H9 (cell line): ENCODE results near the gene ASIC3. TPM values are rescaled to one million over a fixed set of nuclear protein-coding genes. Genes with fewer than 3 reads are reported as not detected.

Experiments
- DNase-seq: peaks from one replicate; pipeline ENCODE4 v3.0.0-alpha.2; 2017
- H2AFZ ChIP-seq: one replicate; pipeline ENCODE4 v1.6.1; 2013; ENCODE audit warnings: mild to moderate bottlenecking, low read length, control low read depth, moderate library complexity
- H2AK5ac ChIP-seq: 2 replicates; pipeline ENCODE4 v1.6.1; 2013; ENCODE audit warnings: low read length, control low read depth, mixed read lengths; ENCODE audit not compliant: insufficient read length
- H2BK120ac ChIP-seq: one replicate; pipeline ENCODE4 v1.6.1; 2013; ENCODE audit warnings: low read depth, mild to moderate bottlenecking, low read length, control low read depth, inconsistent platforms; ENCODE audit not compliant: poor library complexity, severe bottlenecking
- H2BK12ac ChIP-seq: 2 replicates; pipeline ENCODE4 v1.6.1; 2013; ENCODE audit warnings: low read length, control low read depth, mixed read lengths, low read depth; ENCODE audit not compliant: insufficient read length
- H2BK15ac ChIP-seq: 2 replicates; pipeline ENCODE4 v1.6.1; 2013; ENCODE audit warnings: low read depth, low read length, control low read depth
- H2BK20ac ChIP-seq: one replicate; pipeline ENCODE4 v1.6.1; 2013; ENCODE audit warnings: low read depth, mild to moderate bottlenecking, low read length, control low read depth, inconsistent platforms; ENCODE audit not compliant: poor library complexity, severe bottlenecking
- H2BK5ac ChIP-seq: 2 replicates; pipeline ENCODE4 v1.6.1; 2013; ENCODE audit warnings: low read length, control low read depth, mixed read lengths; ENCODE audit not compliant: insufficient read length
- H3K14ac ChIP-seq: 2 replicates; pipeline ENCODE4 v1.6.1; 2013; ENCODE audit warnings: low read length, control low read depth; ENCODE audit not compliant: insufficient read depth
- H3K18ac ChIP-seq: 2 replicates; pipeline ENCODE4 v1.6.1; 2013; ENCODE audit warnings: low read depth, mild to moderate bottlenecking, mixed read lengths, low read length, control low read depth; ENCODE audit not compliant: insufficient read length
- H3K23ac ChIP-seq: 2 replicates; pipeline ENCODE4 v1.6.1; 2013; ENCODE audit warnings: low read length, control low read depth, mixed read lengths, low read depth; ENCODE audit not compliant: insufficient read length
- H3K23me2 ChIP-seq: 2 replicates; pipeline ENCODE4 v1.6.1; 2013; ENCODE audit warnings: low read depth, mild to moderate bottlenecking, mixed read lengths, low read length, control low read depth; ENCODE audit not compliant: insufficient read length, poor library complexity, severe bottlenecking
- H3K27ac ChIP-seq: 2 replicates; pipeline ENCODE4 v1.5.1; 2013; ENCODE audit warnings: low read length, control low read depth, mixed read lengths, low read depth; ENCODE audit not compliant: insufficient read length
- H3K27me3 ChIP-seq: 2 replicates; pipeline ENCODE4 v1.6.1; 2013; ENCODE audit warnings: low read length, control low read depth, inconsistent platforms; ENCODE audit not compliant: insufficient read depth
- H3K4ac ChIP-seq: 2 replicates; pipeline ENCODE4 v1.6.1; 2013; ENCODE audit warnings: low read depth, mild to moderate bottlenecking, control low read depth, inconsistent platforms, low read length, moderate library complexity
- H3K4me1 ChIP-seq: 2 replicates; pipeline ENCODE4 v1.6.1; 2013; ENCODE audit warnings: low read length, control low read depth, inconsistent platforms; ENCODE audit not compliant: insufficient read depth
- H3K4me2 ChIP-seq: 2 replicates; pipeline ENCODE4 v1.6.1; 2013; ENCODE audit warnings: low read length, control low read depth, mixed read lengths; ENCODE audit not compliant: insufficient read length, insufficient read depth
- H3K56ac ChIP-seq: 2 replicates; pipeline ENCODE4 v1.6.1; 2013; ENCODE audit warnings: low read depth, mild to moderate bottlenecking, mixed read lengths, low read length, control low read depth; ENCODE audit not compliant: insufficient read length
- H3K79me1 ChIP-seq: 2 replicates; pipeline ENCODE4 v1.6.1; 2013; ENCODE audit warnings: low read depth, mild to moderate bottlenecking, moderate library complexity, low read length, control low read depth, inconsistent platforms; ENCODE audit not compliant: insufficient read depth, poor library complexity, severe bottlenecking
- H3K79me2 ChIP-seq: 2 replicates; pipeline ENCODE4 v1.6.1; 2013; ENCODE audit warnings: low read length, control low read depth, inconsistent platforms; ENCODE audit not compliant: insufficient read depth
- H3K9ac ChIP-seq: 2 replicates; pipeline ENCODE4 v1.6.1; 2013; ENCODE audit warnings: low read length, control low read depth, mixed read lengths; ENCODE audit not compliant: insufficient read length; ENCODE audit errors: extremely low read depth
- H3K9me3 ChIP-seq: one replicate; pipeline ENCODE4 v1.6.1; 2013; ENCODE audit warnings: low read depth, low read length, inconsistent platforms; ENCODE audit not compliant: control insufficient read depth
- H3T11ph ChIP-seq: one replicate; pipeline ENCODE4 v1.6.1; 2013; ENCODE audit warnings: mild to moderate bottlenecking, low read length, control low read depth, inconsistent platforms
- H4K20me1 ChIP-seq: one replicate; pipeline ENCODE4 v1.6.1; 2013; ENCODE audit not compliant: control insufficient read depth, insufficient read length, insufficient read depth
- H4K5ac ChIP-seq: 2 replicates; pipeline ENCODE4 v1.6.1; 2013; ENCODE audit warnings: low read depth, mild to moderate bottlenecking, mixed read lengths, low read length, control low read depth; ENCODE audit not compliant: insufficient read length
- H4K8ac ChIP-seq: replicated peaks from 2 replicates; pipeline ENCODE4 v1.6.1; 2013; ENCODE audit warnings: low read length, control low read depth, mixed read lengths, low read depth; ENCODE audit not compliant: insufficient read length
- H4K91ac ChIP-seq: 2 replicates; pipeline ENCODE4 v1.6.1; 2013; ENCODE audit warnings: low read depth, mild to moderate bottlenecking, moderate library complexity, mixed read lengths, low read length, control low read depth; ENCODE audit not compliant: insufficient read length
- H3K27ac Mint-ChIP-seq, 3 experiments: 2 replicates in 2 of 3; 3 replicates in 1 of 3; pipeline ENCODE4 v1.8.0; 2020 to 2021; ENCODE audit warnings: mixed read lengths in 3 of 3, mild to moderate bottlenecking in 1 of 3, moderate library complexity in 1 of 3
- H3K27me3 Mint-ChIP-seq: 2 replicates; pipeline ENCODE4 v1.8.0; 2021; ENCODE audit warnings: low read depth, mild to moderate bottlenecking, moderate library complexity, mixed read lengths
- H3K36me3 Mint-ChIP-seq, 3 experiments: 2 replicates in 2 of 3; 3 replicates in 1 of 3; pipeline ENCODE4 v1.8.0; 2020 to 2021; ENCODE audit warnings: low read depth in 3 of 3, mixed read lengths in 3 of 3; ENCODE audit not compliant: insufficient read depth in 1 of 3
- H3K4me1 Mint-ChIP-seq, 2 experiments: 2 replicates each; pipeline ENCODE4 v1.8.0; 2020; ENCODE audit warnings: mixed read lengths in 2 of 2
- H3K4me3 Mint-ChIP-seq, 2 experiments: 2 replicates in 1 of 2; 3 replicates in 1 of 2; pipeline ENCODE4 v1.8.0; 2020 to 2021; ENCODE audit warnings: mild to moderate bottlenecking in 2 of 2, mixed read lengths in 2 of 2, moderate library complexity in 1 of 2
- H3K9me3 Mint-ChIP-seq, 2 experiments: 2 replicates in 1 of 2; 3 replicates in 1 of 2; pipeline ENCODE4 v1.8.0; 2020; ENCODE audit warnings: mild to moderate bottlenecking in 2 of 2, mixed read lengths in 2 of 2, moderate library complexity in 1 of 2
- WGBS: extraction: QIAGEN DNeasy Blood & Tissue Kit; methylation state at CpG from one replicate; pipeline ENCODE4 v1.1.7; 2013; ENCODE audit warnings: missing lambda C conversion rate, low lambda C conversion rate, mixed read lengths; ENCODE audit not compliant: insufficient read length; ENCODE audit errors: extremely low coverage; 5-methylcytosine and 5-hydroxymethylcytosine counted together
- total RNA-seq: library from RNA; stranded (reverse); gene quantifications from 2 replicates; pipeline ENCODE4 v1.2.1, GENCODE V29; 2021
- TF ChIP-seq, protein P1 (sequence below): fragments of 200-600 bp; sonication (generic); conservative IDR thresholded peaks from 3 replicates; pipeline ENCODE4 v1.8.0; 2021; ENCODE audit warnings: antibody characterized with exemption, mild to moderate bottlenecking

ASIC3 gene
- total RNA-seq, 1 experiment from 2014 or later, result 1.7 TPM

DNA sequence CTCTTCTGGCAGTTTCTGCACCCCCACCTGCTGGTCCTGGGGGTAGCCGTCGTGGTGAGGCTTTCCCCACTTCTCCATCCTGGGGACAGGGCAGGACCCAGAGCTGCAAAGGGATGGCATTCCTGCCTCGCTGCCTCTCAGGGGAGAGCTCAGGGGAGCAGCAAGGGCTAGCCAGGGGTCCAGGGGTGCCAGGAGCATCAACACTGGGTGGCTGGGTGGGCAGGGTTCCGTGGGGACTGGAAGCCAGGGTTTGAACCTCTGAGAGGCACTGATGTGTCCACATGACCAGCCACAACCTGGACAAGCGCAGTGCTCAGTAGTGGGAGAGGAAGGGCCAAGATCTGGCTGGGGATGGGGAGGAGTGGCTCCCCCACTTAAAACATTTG is 14.5 kb upstream of the ASIC3 start:
- Mint-ChIP-seq H3K4me3 (no peak overlapping the region), H3K9me3 (no peaks in the 10 kb centered on the region), H3K27me3 (no peaks in the 10 kb centered on the region), H3K36me3 (peaks cover 0 to 8% (median 4%) of the 10 kb centered on the region in 3 experiments; a peak in 4 of 7 replicates), H3K4me1 (peaks cover 2 to 4% of the 10 kb centered on the region in 2 experiments), H3K27ac (no peak overlapping the region)
- Histone ChIP-seq H4K20me1 (no peaks in the 10 kb centered on the region), H3K79me1 (no peaks in the 10 kb centered on the region), H2BK5ac (no peak overlapping the region), H3K56ac (no peak overlapping the region), H3K4ac (no peak overlapping the region), H4K8ac (no peak overlapping the region), H2BK120ac (no peak overlapping the region), H2BK15ac (no peak overlapping the region), H3T11ph (no peak overlapping the region), H2AK5ac (no peak overlapping the region), H3K9ac (no peak overlapping the region), H3K4me2 (no peak overlapping the region), H4K91ac (no peak overlapping the region), H2BK12ac (no peak overlapping the region), H3K79me2 (no peaks in the 10 kb centered on the region), H3K18ac (no peak overlapping the region), H3K14ac (no peak overlapping the region), H3K27ac (no peak overlapping the region), H2AFZ (no peak overlapping the region), H3K23me2 (peaks cover 1% of the 10 kb centered on the region), H2BK20ac (no peak overlapping the region), H3K23ac (no peak overlapping the region), H3K9me3 (no peaks in the 10 kb centered on the region), H4K5ac (no peak overlapping the region), H3K4me1 (no peaks in the 10 kb centered on the region), H3K27me3 (no peaks in the 10 kb centered on the region)
- no CpG with 5 or more reads among the region's 5 CpGs for WGBS
- TF ChIP-seq, protein P1, sequence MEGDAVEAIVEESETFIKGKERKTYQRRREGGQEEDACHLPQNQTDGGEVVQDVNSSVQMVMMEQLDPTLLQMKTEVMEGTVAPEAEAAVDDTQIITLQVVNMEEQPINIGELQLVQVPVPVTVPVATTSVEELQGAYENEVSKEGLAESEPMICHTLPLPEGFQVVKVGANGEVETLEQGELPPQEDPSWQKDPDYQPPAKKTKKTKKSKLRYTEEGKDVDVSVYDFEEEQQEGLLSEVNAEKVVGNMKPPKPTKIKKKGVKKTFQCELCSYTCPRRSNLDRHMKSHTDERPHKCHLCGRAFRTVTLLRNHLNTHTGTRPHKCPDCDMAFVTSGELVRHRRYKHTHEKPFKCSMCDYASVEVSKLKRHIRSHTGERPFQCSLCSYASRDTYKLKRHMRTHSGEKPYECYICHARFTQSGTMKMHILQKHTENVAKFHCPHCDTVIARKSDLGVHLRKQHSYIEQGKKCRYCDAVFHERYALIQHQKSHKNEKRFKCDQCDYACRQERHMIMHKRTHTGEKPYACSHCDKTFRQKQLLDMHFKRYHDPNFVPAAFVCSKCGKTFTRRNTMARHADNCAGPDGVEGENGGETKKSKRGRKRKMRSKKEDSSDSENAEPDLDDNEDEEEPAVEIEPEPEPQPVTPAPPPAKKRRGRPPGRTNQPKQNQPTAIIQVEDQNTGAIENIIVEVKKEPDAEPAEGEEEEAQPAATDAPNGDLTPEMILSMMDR, result no peak
- DNase-seq, result no peak
